Measurements from ENCODE around the gene ANKRD55.

ANKRD55 gene

GRCh38 chr5:56144211-56144610 lies 88.9 kb downstream of the ANKRD55 start:
- H3K4me3 ChIP-seq (ENCODE audit: low read depth, low read length): no peak overlapping the region
- no peak for DNase-seq (ENCODE audit: low read depth, low spot score)
- no peak for TF ChIP-seq CTCF (IDR thresholded peaks at IDR 0.05; ENCODE audit: low read depth, low read length)
- in situ Hi-C loops (cut with HindIII; ENCODE audit: low sequenced_read_pairs): no loop called here

GRCh38 chr5:56143373-56143714 lies 89.8 kb downstream of the ANKRD55 start:
- in situ Hi-C loops (cut with HindIII; ENCODE audit: low sequenced_read_pairs): no loop called here
- TF ChIP-seq CTCF (IDR thresholded peaks at IDR 0.05; ENCODE audit: low read depth, low read length): no peak
- DNase-seq (ENCODE audit: low read depth, low spot score): no peak
- no peak overlapping the region for H3K4me3 ChIP-seq (ENCODE audit: low read depth, low read length)

- in situ Hi-C loops (cut with HindIII; ENCODE audit: low sequenced_read_pairs): no loop called here
- H3K4me3 ChIP-seq (ENCODE audit: low read depth, low read length): no peak overlapping the region
- TF ChIP-seq CTCF (IDR thresholded peaks at IDR 0.05; ENCODE audit: low read depth, low read length): no peak
- DNase-seq (ENCODE audit: low read depth, low spot score): no peak
These were observed 90.3 kb downstream of the ANKRD55 start for GRCh38 chr5:56142614-56143372.

- TF ChIP-seq CTCF (IDR thresholded peaks at IDR 0.05; ENCODE audit: low read depth, low read length): no peak
- no peak for DNase-seq (ENCODE audit: low read depth, low spot score)
- in situ Hi-C loops (cut with HindIII; ENCODE audit: low sequenced_read_pairs): no loop called here
- H3K4me3 ChIP-seq (ENCODE audit: low read depth, low read length): no peak overlapping the region
These were observed 90.9 kb downstream of the ANKRD55 start for GRCh38 chr5:56142233-56142613.

GRCh38 chr5:56140073-56140472 lies 93.1 kb downstream of the ANKRD55 start:
- in situ Hi-C loops (cut with HindIII; ENCODE audit: low sequenced_read_pairs): no loop called here
- no peak for TF ChIP-seq CTCF (IDR thresholded peaks at IDR 0.05; ENCODE audit: low read depth, low read length)
- DNase-seq (ENCODE audit: low read depth, low spot score): no peak
- H3K4me3 ChIP-seq (ENCODE audit: low read depth, low read length): no peak overlapping the region

- in situ Hi-C loops (cut with HindIII; ENCODE audit: low sequenced_read_pairs): no loop called here
These were observed 102.5 kb downstream of the ANKRD55 start for GRCh38 chr5:56130664-56131063.

More at GRCh38 chr5:56130664-56131063, 102.5 kb downstream of the ANKRD55 start:
- no peak for DNase-seq (ENCODE audit: low read depth, low spot score)
- no peak overlapping the region for H3K4me3 ChIP-seq (ENCODE audit: low read depth, low read length)
- TF ChIP-seq CTCF (IDR thresholded peaks at IDR 0.05; ENCODE audit: low read depth, low read length): no peak

All from astrocyte of the spinal cord (primary cell).